Activated CD8-positive, alpha-beta memory T cell treated with anti-CD3 and anti-CD28 coated beads for 48 hours (primary cell): ENCODE measurements around the gene MGST3.
"Not testable (repeated sequence)": the region's sequence is repeated elsewhere in the genome, so short reads cannot be mapped to it uniquely, and the experiment has no call there.

Experiments
- DNase-seq, 3 experiments: peaks; one replicate each; pipeline ENCODE4 v3.0.0-alpha.2; 2020; ENCODE audit warnings: low read depth in 2 of 3, low spot score in 2 of 3

Gene MGST3

GRCh38 chr1:165628147-165628822, 2.7 kb upstream of the MGST3 start:
- no peak for DNase-seq

DNA sequence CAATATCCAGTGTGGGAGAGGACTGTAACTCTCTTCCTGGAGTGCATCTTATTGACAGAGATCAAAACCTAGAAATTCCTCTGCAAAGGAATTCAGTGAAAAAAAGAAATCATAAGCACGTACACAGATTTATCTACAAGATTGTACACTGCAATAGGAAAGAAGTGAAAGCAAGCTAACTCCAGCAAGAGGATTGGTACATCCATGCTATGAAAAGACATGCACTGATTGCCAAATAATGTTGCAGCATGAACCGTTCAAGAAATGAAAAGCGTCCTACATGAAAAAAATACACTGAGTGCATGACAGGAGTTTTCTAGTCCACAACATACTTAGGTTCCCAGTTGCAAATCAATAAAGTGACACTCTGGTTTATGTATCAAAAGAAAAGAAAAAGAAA, 1.9 kb upstream of the MGST3 start:
- DNase-seq = no peak

DNA sequence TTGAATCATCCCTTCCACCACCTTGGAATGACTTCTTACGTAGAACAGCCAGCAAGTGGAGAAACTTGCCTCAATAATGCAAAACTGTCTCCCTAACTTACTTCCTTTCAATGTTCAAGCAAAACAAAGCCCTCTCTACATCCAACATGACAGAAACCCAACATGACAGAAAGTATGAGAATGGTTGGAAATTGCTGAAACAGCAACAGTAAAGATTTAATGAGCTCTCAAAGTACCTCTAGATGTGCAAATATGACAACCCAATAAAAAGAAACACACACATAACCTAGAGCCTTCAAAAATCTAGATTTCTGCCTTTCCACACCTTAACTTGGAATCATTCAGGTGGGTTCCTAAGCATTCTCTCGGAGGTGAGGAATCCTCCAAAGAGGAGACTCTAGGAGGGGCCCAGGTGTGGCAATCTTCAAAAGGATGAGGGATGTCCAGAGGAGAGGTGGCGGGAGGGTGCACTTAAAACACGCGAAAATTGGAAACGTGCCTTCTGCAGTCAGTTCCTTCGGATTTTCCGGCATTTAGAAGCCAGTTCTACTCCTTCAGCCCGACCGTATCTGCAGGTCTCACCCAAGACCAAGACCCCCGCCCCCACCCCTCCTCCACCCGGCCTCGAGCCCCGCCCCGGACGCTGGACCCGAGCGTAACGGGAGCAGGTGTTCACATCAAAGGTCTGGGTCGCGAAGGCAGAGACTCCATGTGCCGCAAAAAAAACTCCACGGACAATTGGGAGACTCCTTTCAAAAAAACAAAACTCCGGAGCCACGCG, 996 bp upstream of the MGST3 start:
- no peak for DNase-seq

DNA sequence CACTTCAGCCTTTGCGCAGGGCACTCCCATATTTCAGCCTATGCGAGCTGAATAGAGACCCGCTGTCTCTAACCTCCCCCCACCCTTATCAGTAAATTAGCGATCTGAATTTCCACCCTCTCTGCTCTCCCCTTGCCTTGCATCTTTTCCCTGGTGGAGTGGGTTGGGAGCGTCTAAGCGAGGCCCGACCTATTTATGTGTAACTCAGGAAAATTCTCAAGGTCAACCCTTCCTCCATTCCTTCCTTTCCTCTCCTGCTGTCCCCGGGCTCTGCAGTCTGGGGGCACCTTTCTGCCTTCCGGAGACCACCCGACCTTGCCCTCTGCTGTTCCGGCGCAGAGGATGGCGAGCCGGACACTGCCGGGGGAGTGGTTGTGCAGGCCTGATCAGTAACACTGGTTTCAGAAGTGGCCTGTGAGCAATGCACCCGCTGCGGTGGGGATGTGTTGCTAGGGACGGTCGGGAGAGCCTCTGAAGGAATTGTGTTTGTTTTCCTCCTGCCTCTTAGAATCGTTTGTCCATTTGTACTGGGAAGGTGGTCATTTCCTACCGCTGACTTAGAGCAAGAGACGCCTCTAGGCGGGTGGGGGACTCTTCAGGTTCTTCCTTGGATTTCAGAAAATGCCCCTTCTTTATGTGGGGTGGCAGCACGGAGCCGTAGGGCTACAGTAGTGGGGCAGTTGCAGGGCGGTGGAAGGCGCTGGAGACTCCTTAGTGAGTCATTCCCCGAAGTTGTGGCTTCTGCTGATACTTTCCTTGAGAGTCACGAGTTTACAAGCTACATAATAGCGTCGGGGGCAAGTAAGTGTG, 513 bp downstream of the MGST3 start:
- DNase-seq = peak; percentile 11 to 26 (median 16)

- DNase-seq = peak in 1 of 3 experiments; percentile 1
Measured at GRCh38 chr1:165632152-165632469, 1.1 kb downstream of the MGST3 start.

DNA sequence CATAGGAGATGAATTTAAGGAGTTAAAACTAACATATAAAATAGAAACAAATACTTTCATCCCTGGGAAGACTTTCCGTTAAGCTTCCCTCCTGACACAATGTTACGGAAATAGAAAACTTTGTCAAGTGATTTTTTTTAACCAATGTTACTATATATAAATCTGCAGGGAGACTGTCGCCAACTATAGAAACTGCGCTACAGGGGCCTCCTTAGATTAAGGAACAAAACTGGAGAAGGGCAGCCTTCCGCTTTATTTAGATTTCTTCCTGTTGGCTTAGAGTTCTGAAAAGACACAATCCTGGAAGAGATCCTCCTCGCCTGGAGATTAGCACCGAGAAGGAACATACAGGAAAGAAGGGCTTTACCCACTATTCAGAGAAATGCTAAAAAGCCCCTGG, 1.5 kb downstream of the MGST3 start:
- no peak for DNase-seq

DNA sequence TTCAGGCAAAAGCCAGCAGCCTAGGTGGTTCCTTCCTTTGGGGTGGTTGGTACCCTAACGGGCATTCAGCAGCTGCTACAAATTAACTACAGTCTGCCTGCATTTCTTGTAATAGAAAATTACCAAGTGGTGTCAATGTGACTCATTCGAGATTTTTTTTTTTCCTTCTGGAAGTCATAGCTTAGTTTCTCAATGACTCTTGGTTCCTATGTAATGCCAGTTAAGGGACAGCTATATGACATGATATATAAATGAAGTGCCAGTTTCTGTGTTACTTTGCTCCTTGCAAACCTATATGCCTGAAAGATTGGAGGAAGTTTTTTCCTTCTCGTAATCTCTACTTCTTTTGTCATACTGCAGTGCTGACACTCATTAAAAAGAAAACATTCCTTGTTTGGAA, 2.6 kb downstream of the MGST3 start:
- DNase-seq = no peak

- no peak for DNase-seq
Measured at GRCh38 chr1:165634154-165634921, 3.3 kb downstream of the MGST3 start.

GRCh38 chr1:165635329-165635728, 4.3 kb downstream of the MGST3 start:
- DNase-seq = no peak

DNA sequence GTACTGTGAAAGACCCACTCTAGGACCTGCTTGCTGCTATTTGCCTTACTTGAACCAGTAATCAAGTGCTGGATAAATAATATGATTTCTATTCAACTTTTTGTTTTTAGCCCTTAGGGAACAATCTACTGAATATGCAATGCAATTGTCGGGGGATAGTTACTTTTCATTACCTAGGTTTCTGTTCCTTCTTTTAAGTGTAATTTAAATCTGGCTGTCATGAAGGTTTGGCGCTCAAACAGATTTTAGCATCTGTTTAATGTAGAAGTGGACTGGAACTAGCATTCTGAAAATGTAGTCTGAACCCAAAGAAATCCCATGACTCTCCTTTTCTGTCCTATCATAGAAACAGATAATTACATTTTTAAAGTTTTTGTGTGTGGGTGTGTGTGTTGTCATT, 4.8 kb downstream of the MGST3 start:
- no peak for DNase-seq

- no peak for DNase-seq
Measured at GRCh38 chr1:165637427-165637826, 6.4 kb downstream of the MGST3 start.

DNA sequence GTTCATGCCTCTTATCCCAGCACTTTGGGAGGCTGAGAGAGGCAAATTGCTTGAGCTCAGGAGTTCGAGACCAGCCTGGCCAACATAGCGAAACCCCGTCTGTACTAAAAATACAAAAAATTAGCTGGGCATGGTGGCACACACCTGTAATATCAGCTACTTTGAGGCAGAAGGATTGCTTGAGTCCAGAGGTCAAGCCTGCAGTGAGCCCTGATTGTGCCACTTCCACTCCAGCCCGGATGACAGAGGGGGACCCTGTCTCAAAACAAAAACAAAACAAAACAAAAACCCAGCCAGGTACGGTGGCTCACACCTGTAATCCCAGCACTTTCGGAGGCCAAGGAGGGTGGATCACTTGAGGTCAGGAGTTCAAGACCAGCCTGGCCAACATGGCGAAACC, 7.2 kb downstream of the MGST3 start:
- DNase-seq = not testable (repeated sequence)

GRCh38 chr1:165639821-165640623, 9.0 kb downstream of the MGST3 start:
- DNase-seq = no peak

GRCh38 chr1:165641231-165641987, 10.4 kb downstream of the MGST3 start:
- no peak for DNase-seq

DNA sequence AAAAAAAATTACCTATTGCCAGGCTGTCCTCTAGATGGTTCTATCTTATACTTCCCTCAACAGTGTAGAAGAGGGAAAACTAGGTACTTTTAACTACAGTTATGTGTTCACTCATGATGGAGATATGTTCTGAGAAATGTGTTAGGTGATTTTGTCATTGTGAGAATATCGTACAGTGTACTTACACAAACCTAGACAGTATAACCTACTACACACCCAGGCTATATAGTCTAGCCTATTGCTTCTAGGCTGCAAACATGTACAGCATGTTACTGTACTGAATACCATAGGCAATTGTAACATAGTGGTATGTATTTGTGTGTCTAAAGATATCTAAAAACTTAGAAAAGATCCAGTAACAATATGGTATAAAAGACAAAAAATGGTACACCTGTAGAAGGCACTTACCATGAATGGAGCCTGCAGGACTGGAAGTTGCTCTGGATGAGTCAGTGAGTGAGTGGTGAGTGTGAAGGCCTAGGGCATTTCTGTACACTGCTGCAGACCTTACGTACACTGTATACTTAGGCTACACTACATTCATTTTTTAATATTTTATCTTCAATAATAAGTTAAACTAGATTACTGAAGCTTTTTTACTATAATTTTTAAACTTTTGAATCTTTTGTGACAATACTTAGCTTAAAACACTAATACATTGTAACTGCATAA, 13.2 kb downstream of the MGST3 start:
- DNase-seq = no peak

DNA sequence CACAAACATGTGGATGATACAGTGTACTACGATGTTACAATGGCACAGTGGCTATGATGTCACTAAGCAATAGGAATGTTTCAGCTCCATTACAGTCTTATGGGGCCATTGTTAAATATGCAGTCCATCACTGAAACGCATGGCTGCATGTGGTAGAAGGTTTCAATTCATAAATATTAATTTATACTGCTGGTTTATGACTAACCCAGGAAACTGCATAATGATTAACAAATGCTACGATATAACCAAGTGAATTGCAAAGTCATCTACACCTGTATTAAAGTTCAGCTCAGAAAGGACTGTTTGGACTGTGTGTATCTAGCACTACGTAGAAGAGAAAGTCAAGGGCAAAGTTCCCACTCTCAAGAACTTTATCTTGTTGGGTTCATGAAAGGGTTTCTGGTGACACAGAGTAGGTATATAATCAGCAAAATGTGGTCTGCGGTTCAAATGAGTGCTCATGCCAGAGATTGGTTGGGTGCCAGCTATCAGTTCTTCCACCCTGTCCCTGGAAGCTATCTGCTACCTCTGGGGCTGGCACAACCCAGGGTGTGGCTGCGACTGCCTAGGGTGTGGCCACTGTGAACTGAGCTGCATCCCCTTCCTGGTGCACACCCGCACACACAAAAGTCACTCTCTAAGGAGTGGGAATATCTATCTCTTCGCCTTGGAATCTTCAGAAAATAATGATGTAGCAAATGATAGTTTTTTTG, 14.8 kb downstream of the MGST3 start:
- no peak for DNase-seq

DNA sequence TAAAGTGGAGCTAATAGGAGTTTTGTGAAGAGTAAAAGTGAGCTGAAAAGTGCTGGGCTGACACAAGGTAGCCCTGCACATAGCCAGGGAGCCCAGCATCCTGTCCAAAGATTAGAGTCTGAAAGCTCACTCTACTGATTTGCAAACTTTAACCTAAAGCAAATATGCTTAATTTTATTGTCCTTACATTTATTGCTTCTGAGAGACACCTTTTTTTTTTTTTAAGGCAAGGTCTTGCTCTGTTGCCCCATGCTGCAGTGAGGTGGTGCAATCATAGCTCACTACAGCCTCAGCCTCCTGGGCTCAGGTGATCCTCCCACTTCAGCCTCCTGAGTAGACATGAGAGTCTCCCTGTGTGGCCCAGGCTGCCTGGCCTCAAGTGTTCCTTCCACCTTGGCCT, 16.5 kb downstream of the MGST3 start:
- DNase-seq = no peak

DNA sequence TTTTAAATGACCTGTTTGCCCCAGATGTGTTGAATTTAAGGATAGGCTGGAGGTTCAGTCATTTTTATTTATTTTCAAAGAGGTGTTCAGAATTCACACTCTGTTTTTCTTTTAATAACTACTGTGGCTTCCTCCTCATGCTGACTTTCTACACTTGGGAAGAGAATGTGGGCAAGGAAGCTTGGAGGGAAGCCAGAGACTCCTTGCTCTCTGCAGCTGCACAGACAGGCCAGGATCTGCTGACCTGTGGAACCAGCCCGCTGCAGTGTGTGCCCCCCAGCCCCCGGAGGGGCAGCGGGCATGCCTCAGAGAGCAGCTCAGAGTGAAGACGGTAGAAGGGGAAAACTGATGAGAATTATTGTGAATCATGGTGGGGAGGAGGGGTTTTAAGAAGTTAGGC, 16.9 kb downstream of the MGST3 start:
- no peak for DNase-seq
